Fibroblast of the aortic adventitia (primary cell): Measurements from ENCODE around the gene SLC24A1. TPM values are rescaled to one million over a fixed set of nuclear protein-coding genes. Genes with fewer than 3 reads are reported as not detected.
A peak's percentile ranks its signal among the peaks of the same experiment; 100 is the strongest.

Experiments
- DNase-seq: peaks from one replicate; pipeline ENCODE4 v3.0.0-alpha.2; 2010; ENCODE audit warnings: low read depth
- H3K4me3 ChIP-seq: 2 replicates; pipeline ENCODE4 v1.5.1; 2011; ENCODE audit warnings: low read depth, mild to moderate bottlenecking, control low read depth, low read length, moderate library complexity
- CTCF ChIP-seq: IDR thresholded peaks from 2 replicates; pipeline ENCODE4 v1.5.1; 2011; ENCODE audit warnings: mild to moderate bottlenecking, low read length, control low read depth, inconsistent platforms; ENCODE audit not compliant: insufficient read depth
- total RNA-seq: library from RNA; depleted of rRNA; stranded (reverse); fragments of >200 nt; gene quantifications from 2 replicates; pipeline ENCODE4 v1.2.3, GENCODE V29; 2012; ENCODE audit warnings: low replicate concordance

The SLC24A1 gene
- total RNA-seq, 1 donor = 7.9 TPM

- no peak for TF ChIP-seq CTCF
- no peak for DNase-seq
- no peak overlapping the region for H3K4me3 ChIP-seq
These were observed 29.2 kb downstream of the SLC24A1 start for GRCh38 chr15:65651042-65651322.

- no peak for TF ChIP-seq CTCF
- no peak for DNase-seq
These were observed 30.4 kb downstream of the SLC24A1 start for GRCh38 chr15:65651831-65652749.

GRCh38 chr15:65653341-65653740 is 31.6 kb downstream of the SLC24A1 start:
- no peak overlapping the region for H3K4me3 ChIP-seq
- TF ChIP-seq CTCF = no peak
- DNase-seq = peak; percentile 57

More at GRCh38 chr15:65651831-65652749, 30.4 kb downstream of the SLC24A1 start:
- H3K4me3 ChIP-seq = no peak overlapping the region

GRCh38 chr15:65653801-65654521 is 32.2 kb downstream of the SLC24A1 start:
- no peak for TF ChIP-seq CTCF
- H3K4me3 ChIP-seq = no peak overlapping the region
- DNase-seq = peak; percentile 43

- no peak for TF ChIP-seq CTCF
- DNase-seq = peak; percentile 34
- no peak overlapping the region for H3K4me3 ChIP-seq
These were observed 33.3 kb downstream of the SLC24A1 start for GRCh38 chr15:65655026-65655425.

- DNase-seq = no peak
- no peak overlapping the region for H3K4me3 ChIP-seq
- TF ChIP-seq CTCF = no peak
These were observed 33.7 kb downstream of the SLC24A1 start for GRCh38 chr15:65655457-65655856.
